HEK293T (cell line): ENCODE results near the gene SH3BP5.

ENCODE experiments used
- ARNT ChIP-seq: fragments of 450-650 bp; IDR thresholded peaks from 2 replicates; pipeline ENCODE4 v1.6.1; 2017; ENCODE audit warnings: mild to moderate bottlenecking
- BHLHE40 ChIP-seq: fragments of 450-650 bp; IDR thresholded peaks from 2 replicates; pipeline ENCODE4 v1.6.1; 2016; ENCODE audit warnings: mild to moderate bottlenecking, moderate library complexity, borderline replicate concordance
- ELF4 ChIP-seq: fragments of 450-650 bp; IDR thresholded peaks from 2 replicates; pipeline ENCODE4 v1.6.1; 2017; ENCODE audit warnings: antibody characterized with exemption
- FOXA1 ChIP-seq: fragments of 450-650 bp; IDR thresholded peaks from 2 replicates; pipeline ENCODE4 v1.6.1; 2016; ENCODE audit warnings: mild to moderate bottlenecking
- FOXK2 ChIP-seq: fragments of 450-650 bp; IDR thresholded peaks from 2 replicates; pipeline ENCODE4 v1.6.1; 2016; ENCODE audit warnings: mild to moderate bottlenecking
- FOXM1 ChIP-seq: fragments of 450-650 bp; IDR thresholded peaks from 2 replicates; pipeline ENCODE4 v1.6.1; 2017; ENCODE audit warnings: mild to moderate bottlenecking, borderline replicate concordance
- L3MBTL2 ChIP-seq: fragments of 450-650 bp; conservative IDR thresholded peaks from 2 replicates; pipeline ENCODE4 v1.6.1; 2016; ENCODE audit warnings: mild to moderate bottlenecking
- LEF1 ChIP-seq: fragments of 450-650 bp; IDR thresholded peaks from 2 replicates; pipeline ENCODE4 v1.6.1; 2017; ENCODE audit warnings: mild to moderate bottlenecking, borderline replicate concordance
- NFRKB ChIP-seq: fragments of 450-650 bp; IDR thresholded peaks from 2 replicates; pipeline ENCODE4 v1.6.1; 2016; ENCODE audit warnings: mild to moderate bottlenecking, moderate library complexity
- SP1 ChIP-seq: fragments of 450-650 bp; IDR thresholded peaks from 2 replicates; pipeline ENCODE4 v1.6.1; 2017
- SUZ12 ChIP-seq: fragments of 450-650 bp; IDR thresholded peaks from 2 replicates; pipeline ENCODE4 v1.6.1; 2016; ENCODE audit warnings: mild to moderate bottlenecking
- TARDBP ChIP-seq: fragments of 450-650 bp; IDR thresholded peaks from 2 replicates; pipeline ENCODE4 v1.6.1; 2016

DNA sequence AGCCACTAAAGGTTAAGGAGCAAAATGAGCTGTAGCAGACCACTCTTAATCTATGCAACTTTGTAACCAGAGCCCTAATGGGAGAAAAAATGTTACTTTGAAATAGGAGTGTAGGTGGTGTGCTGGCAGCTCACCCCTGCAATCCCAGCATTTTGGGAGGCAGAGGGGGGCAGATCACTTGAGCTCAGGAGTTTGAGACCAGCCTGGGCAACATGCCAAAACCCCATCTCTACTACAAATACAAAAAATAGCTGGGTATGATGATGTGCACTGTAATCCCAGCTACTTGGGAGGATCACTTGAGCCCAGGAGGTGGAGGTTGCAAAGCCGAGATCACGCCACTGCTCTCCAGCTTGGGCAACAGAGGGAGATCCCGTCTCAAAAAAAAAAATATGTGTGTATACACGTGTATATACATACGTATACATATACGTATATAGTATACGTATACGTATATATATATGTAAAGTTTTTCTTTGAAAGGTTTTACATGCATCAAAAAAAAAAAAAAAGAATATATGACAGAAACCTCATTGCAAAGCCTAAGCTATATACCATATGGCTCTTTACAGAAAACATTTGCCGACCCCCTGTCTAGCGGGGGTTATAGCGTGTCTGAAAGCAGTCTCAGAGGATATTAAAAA, 110.7 kb downstream of the SH3BP5 start:
- TF ChIP-seq TARDBP, result no peak
- no peak for TF ChIP-seq FOXK2
- no peak for TF ChIP-seq SP1
- TF ChIP-seq ARNT, result no peak
- TF ChIP-seq SUZ12, result no peak
- no peak for TF ChIP-seq ELF4
- TF ChIP-seq FOXM1, result no peak
- no peak for TF ChIP-seq FOXA1
- TF ChIP-seq NFRKB, result no peak
- no peak for TF ChIP-seq BHLHE40
- no peak for TF ChIP-seq L3MBTL2
- TF ChIP-seq LEF1, result no peak
